SK-N-SH treated with all-trans-retinoic acid at 6 μM for 48 hours (cell line): Measurements from ENCODE around the gene FER.

Experiments used
- ATAC-seq: fragments of 200-7000 bp; cut with Tn5 transposase; 3 replicates; pipeline ENCODE4 v1.9.1; 2020; ENCODE audit warnings: mild to moderate bottlenecking, moderate library complexity
- ARNTL ChIP-seq: fragments of 450-650 bp; formaldehyde crosslinking; IDR thresholded peaks from 2 replicates; pipeline ENCODE4 v1.5.0; 2020; ENCODE audit warnings: low read depth, mild to moderate bottlenecking, moderate library complexity, borderline replicate concordance
- BACH2 ChIP-seq: fragments of 250-450 bp; sonication (Bioruptor Pico); IDR thresholded peaks from 2 replicates; pipeline ENCODE4 v1.9.0; 2021; ENCODE audit warnings: mild to moderate bottlenecking, borderline replicate concordance
- ESRRG ChIP-seq: fragments of 250-450 bp; sonication (Bioruptor Pico); IDR thresholded peaks from 2 replicates; pipeline ENCODE4 v1.6.1; 2021; ENCODE audit warnings: mild to moderate bottlenecking
- GLIS3 ChIP-seq: fragments of 250-450 bp; sonication (Bioruptor Pico); IDR thresholded peaks from 2 replicates; pipeline ENCODE4 v1.5.0; 2020; ENCODE audit warnings: mild to moderate bottlenecking, moderate library complexity
- ISL1 ChIP-seq: fragments of 250-450 bp; sonication (Bioruptor Pico); IDR thresholded peaks from 2 replicates; pipeline ENCODE4 v2.1.2; 2022; ENCODE audit warnings: mild to moderate bottlenecking, moderate library complexity
- OSR1 ChIP-seq: fragments of 250-450 bp; sonication (Bioruptor Pico); IDR thresholded peaks from 2 replicates; pipeline ENCODE4 v1.8.0; 2022; ENCODE audit warnings: moderate library complexity, mild to moderate bottlenecking, inconsistent platforms
- PPARA ChIP-seq: fragments of 250-450 bp; sonication (Bioruptor Pico); IDR thresholded peaks from 2 replicates; pipeline ENCODE4 v1.5.0; 2020; ENCODE audit warnings: mild to moderate bottlenecking, borderline replicate concordance
- RARB ChIP-seq: fragments of 250-450 bp; sonication (Bioruptor Pico); IDR thresholded peaks from 2 replicates; pipeline ENCODE4 v1.8.0; 2021; ENCODE audit warnings: mild to moderate bottlenecking, moderate library complexity
- SNAI2 ChIP-seq: fragments of 250-450 bp; sonication (Bioruptor Pico); IDR thresholded peaks from 2 replicates; pipeline ENCODE4 v1.5.0; 2020; ENCODE audit warnings: mild to moderate bottlenecking, moderate library complexity
- TCF4 ChIP-seq: fragments of 250-450 bp; sonication (Bioruptor Pico); IDR thresholded peaks from 2 replicates; pipeline ENCODE4 v1.8.0; 2021; ENCODE audit warnings: mild to moderate bottlenecking, moderate library complexity, borderline replicate concordance
- ZC3H10 ChIP-seq: fragments of 250-450 bp; sonication (Bioruptor Pico); IDR thresholded peaks from 2 replicates; pipeline ENCODE4 v1.5.1; 2021; ENCODE audit warnings: mild to moderate bottlenecking, moderate library complexity
- ZFP3 ChIP-seq: fragments of 250-450 bp; sonication (Bioruptor Pico); IDR thresholded peaks from 2 replicates; pipeline ENCODE4 v1.5.0; 2020; ENCODE audit warnings: mild to moderate bottlenecking, moderate library complexity
- ZFP30 ChIP-seq: fragments of 450-650 bp; formaldehyde crosslinking; IDR thresholded peaks from 2 replicates; pipeline ENCODE4 v1.5.0; 2022; ENCODE audit warnings: mild to moderate bottlenecking, moderate library complexity
- ZNF565 ChIP-seq: fragments of 450-650 bp; formaldehyde crosslinking; conservative IDR thresholded peaks from 2 replicates; pipeline ENCODE4 v1.5.0; 2020; ENCODE audit warnings: low read depth, mild to moderate bottlenecking, moderate library complexity
- ZNF70 ChIP-seq: fragments of 450-650 bp; formaldehyde crosslinking; IDR thresholded peaks from 2 replicates; pipeline ENCODE4 v1.5.0; 2020; ENCODE audit warnings: mild to moderate bottlenecking, moderate library complexity
- ZNF8 ChIP-seq: fragments of 450-650 bp; formaldehyde crosslinking; IDR thresholded peaks from 2 replicates; pipeline ENCODE4 v1.5.0; 2020; ENCODE audit warnings: mild to moderate bottlenecking, moderate library complexity
- TF ChIP-seq, protein P1 (sequence below): fragments of 250-450 bp; sonication (Bioruptor Pico); IDR thresholded peaks from 2 replicates; pipeline ENCODE4 v1.8.0; 2021; ENCODE audit warnings: low read depth, mild to moderate bottlenecking, moderate library complexity, borderline replicate concordance
- TF ChIP-seq, protein P2 (sequence below): fragments of 250-450 bp; sonication (Bioruptor Pico); IDR thresholded peaks from 2 replicates; pipeline ENCODE4 v1.5.0; 2020; ENCODE audit warnings: mild to moderate bottlenecking, moderate library complexity
- TF ChIP-seq, protein P3 (sequence below): fragments of 250-450 bp; sonication (Bioruptor Pico); IDR thresholded peaks from 2 replicates; pipeline ENCODE4 v1.5.1; 2020; ENCODE audit warnings: low read depth, mild to moderate bottlenecking, moderate library complexity
- TF ChIP-seq, protein P4 (sequence below): fragments of 250-450 bp; sonication (Bioruptor Pico); IDR thresholded peaks from 2 replicates; pipeline ENCODE4 v1.8.0; 2020; ENCODE audit warnings: mild to moderate bottlenecking, moderate library complexity, borderline replicate concordance
- TF ChIP-seq, protein P5 (sequence below): fragments of 250-450 bp; sonication (Bioruptor Pico); IDR thresholded peaks from 2 replicates; pipeline ENCODE4 v1.5.1; 2021; ENCODE audit warnings: mild to moderate bottlenecking, moderate library complexity

Gene FER

DNA sequence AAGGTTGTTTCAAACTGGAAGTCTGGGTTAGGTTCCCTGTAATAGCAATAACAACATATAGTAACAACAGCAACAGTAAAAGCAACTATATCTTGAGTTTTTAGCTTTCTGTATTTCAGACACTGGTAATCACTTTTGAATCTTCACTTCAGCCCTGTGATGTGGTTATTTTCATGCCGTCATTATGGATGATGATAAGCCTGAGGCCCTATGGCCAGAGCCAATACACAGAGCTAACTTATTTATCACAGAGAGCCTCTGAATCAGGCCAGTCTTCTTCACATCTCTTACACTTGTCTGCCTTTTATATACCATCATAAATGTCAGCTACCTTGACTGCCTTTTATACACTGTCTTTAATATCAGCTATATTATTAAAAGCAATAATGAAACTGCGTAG is 329.0 kb downstream of the FER start:
- TF ChIP-seq ESRRG (CRISPR knock-in tag) (no peak), RARB (CRISPR knock-in tag) (no peak), TCF4 (CRISPR knock-in tag) (no peak), ISL1 (no peak), ZNF565 (CRISPR knock-in tag) (no peak), ARNTL (CRISPR knock-in tag) (no peak), BACH2 (CRISPR knock-in tag) (no peak), ZFP30 (CRISPR knock-in tag) (no peak), PPARA (CRISPR knock-in tag) (no peak)
- TF ChIP-seq, protein P1, sequence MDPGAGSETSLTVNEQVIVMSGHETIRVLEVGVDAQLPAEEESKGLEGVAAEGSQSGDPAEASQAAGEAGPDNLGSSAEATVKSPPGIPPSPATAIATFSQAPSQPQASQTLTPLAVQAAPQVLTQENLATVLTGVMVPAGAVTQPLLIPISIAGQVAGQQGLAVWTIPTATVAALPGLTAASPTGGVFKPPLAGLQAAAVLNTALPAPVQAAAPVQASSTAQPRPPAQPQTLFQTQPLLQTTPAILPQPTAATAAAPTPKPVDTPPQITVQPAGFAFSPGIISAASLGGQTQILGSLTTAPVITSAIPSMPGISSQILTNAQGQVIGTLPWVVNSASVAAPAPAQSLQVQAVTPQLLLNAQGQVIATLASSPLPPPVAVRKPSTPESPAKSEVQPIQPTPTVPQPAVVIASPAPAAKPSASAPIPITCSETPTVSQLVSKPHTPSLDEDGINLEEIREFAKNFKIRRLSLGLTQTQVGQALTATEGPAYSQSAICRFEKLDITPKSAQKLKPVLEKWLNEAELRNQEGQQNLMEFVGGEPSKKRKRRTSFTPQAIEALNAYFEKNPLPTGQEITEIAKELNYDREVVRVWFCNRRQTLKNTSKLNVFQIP (CRISPR knock-in tag) = no peak
- TF ChIP-seq, protein P2, sequence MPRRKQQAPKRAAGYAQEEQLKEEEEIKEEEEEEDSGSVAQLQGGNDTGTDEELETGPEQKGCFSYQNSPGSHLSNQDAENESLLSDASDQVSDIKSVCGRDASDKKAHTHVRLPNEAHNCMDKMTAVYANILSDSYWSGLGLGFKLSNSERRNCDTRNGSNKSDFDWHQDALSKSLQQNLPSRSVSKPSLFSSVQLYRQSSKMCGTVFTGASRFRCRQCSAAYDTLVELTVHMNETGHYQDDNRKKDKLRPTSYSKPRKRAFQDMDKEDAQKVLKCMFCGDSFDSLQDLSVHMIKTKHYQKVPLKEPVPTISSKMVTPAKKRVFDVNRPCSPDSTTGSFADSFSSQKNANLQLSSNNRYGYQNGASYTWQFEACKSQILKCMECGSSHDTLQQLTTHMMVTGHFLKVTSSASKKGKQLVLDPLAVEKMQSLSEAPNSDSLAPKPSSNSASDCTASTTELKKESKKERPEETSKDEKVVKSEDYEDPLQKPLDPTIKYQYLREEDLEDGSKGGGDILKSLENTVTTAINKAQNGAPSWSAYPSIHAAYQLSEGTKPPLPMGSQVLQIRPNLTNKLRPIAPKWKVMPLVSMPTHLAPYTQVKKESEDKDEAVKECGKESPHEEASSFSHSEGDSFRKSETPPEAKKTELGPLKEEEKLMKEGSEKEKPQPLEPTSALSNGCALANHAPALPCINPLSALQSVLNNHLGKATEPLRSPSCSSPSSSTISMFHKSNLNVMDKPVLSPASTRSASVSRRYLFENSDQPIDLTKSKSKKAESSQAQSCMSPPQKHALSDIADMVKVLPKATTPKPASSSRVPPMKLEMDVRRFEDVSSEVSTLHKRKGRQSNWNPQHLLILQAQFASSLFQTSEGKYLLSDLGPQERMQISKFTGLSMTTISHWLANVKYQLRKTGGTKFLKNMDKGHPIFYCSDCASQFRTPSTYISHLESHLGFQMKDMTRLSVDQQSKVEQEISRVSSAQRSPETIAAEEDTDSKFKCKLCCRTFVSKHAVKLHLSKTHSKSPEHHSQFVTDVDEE (CRISPR knock-in tag) = no peak
- TF ChIP-seq, protein P3, sequence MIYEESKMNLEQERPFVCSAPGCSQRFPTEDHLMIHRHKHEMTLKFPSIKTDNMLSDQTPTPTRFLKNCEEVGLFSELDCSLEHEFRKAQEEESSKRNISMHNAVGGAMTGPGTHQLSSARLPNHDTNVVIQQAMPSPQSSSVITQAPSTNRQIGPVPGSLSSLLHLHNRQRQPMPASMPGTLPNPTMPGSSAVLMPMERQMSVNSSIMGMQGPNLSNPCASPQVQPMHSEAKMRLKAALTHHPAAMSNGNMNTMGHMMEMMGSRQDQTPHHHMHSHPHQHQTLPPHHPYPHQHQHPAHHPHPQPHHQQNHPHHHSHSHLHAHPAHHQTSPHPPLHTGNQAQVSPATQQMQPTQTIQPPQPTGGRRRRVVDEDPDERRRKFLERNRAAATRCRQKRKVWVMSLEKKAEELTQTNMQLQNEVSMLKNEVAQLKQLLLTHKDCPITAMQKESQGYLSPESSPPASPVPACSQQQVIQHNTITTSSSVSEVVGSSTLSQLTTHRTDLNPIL (CRISPR knock-in tag) = no peak
- ATAC-seq = no peak

DNA sequence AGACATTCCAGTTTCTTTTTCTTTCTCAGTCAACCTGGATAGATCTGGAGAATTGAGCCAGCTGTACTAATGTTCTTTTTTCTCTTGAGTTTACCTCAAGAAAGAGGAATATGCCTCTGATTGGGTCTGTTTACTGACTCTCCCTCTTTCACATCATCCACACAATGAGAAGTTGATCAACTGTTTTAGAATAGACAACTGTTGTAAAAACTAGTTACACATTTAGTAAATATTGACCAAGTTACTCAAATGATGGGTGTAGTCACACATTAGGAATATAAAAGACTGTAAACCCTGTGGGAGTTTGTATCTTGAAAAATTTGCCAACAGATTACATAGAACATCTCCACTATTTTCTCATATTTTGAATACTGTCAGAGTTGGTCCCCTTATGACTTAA is 330.8 kb downstream of the FER start:
- TF ChIP-seq BACH2 (CRISPR knock-in tag) (no peak), ZNF8 (CRISPR knock-in tag) (no peak)
- ATAC-seq = no peak

DNA sequence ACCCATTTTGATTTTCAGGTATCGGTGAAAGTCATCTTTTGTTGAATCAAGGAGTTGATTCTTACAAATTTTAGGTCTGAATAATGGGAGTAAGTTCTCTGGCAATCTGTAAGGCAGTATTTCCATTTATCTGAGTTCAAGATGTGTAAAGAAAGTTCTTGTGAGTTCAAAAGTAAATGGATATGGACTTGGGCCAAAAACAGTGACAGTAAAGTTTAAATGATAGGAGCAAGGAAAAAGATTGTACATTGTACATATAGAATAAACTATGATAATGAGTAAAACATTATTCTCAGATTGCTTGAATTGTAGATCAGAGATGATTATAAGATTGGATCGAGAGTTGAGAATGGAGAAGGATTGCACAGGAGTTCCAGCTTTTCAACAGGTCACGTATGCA is 332.8 kb downstream of the FER start:
- TF ChIP-seq ZFP3 (CRISPR knock-in tag) (no peak), ZNF565 (CRISPR knock-in tag) (no peak), ZC3H10 (no peak), SNAI2 (CRISPR knock-in tag) (no peak), GLIS3 (CRISPR knock-in tag) (no peak), ZNF8 (CRISPR knock-in tag) (no peak), ESRRG (CRISPR knock-in tag) (no peak), TCF4 (CRISPR knock-in tag) (no peak), ZNF70 (CRISPR knock-in tag) (no peak), OSR1 (CRISPR knock-in tag) (no peak), ARNTL (CRISPR knock-in tag) (no peak), ZFP30 (CRISPR knock-in tag) (no peak), RARB (CRISPR knock-in tag) (no peak)
- TF ChIP-seq, protein P4, sequence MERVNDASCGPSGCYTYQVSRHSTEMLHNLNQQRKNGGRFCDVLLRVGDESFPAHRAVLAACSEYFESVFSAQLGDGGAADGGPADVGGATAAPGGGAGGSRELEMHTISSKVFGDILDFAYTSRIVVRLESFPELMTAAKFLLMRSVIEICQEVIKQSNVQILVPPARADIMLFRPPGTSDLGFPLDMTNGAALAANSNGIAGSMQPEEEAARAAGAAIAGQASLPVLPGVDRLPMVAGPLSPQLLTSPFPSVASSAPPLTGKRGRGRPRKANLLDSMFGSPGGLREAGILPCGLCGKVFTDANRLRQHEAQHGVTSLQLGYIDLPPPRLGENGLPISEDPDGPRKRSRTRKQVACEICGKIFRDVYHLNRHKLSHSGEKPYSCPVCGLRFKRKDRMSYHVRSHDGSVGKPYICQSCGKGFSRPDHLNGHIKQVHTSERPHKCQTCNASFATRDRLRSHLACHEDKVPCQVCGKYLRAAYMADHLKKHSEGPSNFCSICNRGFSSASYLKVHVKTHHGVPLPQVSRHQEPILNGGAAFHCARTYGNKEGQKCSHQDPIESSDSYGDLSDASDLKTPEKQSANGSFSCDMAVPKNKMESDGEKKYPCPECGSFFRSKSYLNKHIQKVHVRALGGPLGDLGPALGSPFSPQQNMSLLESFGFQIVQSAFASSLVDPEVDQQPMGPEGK = no peak
- TF ChIP-seq, protein P3 (CRISPR knock-in tag) = no peak
- TF ChIP-seq, protein P1 (CRISPR knock-in tag) = no peak
- TF ChIP-seq, protein P5, sequence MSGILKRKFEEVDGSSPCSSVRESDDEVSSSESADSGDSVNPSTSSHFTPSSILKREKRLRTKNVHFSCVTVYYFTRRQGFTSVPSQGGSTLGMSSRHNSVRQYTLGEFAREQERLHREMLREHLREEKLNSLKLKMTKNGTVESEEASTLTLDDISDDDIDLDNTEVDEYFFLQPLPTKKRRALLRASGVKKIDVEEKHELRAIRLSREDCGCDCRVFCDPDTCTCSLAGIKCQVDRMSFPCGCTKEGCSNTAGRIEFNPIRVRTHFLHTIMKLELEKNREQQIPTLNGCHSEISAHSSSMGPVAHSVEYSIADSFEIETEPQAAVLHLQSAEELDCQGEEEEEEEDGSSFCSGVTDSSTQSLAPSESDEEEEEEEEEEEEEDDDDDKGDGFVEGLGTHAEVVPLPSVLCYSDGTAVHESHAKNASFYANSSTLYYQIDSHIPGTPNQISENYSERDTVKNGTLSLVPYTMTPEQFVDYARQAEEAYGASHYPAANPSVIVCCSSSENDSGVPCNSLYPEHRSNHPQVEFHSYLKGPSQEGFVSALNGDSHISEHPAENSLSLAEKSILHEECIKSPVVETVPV (CRISPR knock-in tag) = no peak
- TF ChIP-seq, all 23 proteins: peak for 0
- ATAC-seq = no peak
